Activated T-cell treated with anti-CD3 and anti-CD28 coated beads for 48 hours (primary cell): Measurements from ENCODE around the gene MAGI3.
"Not testable (repeated sequence)": the region's sequence is repeated elsewhere in the genome, so short reads cannot be mapped to it uniquely, and the experiment has no call there.

Source experiments
- DNase-seq: peaks from one replicate; pipeline ENCODE4 v3.0.0-alpha.2; 2020; ENCODE audit warnings: low read depth

The MAGI3 gene

DNA sequence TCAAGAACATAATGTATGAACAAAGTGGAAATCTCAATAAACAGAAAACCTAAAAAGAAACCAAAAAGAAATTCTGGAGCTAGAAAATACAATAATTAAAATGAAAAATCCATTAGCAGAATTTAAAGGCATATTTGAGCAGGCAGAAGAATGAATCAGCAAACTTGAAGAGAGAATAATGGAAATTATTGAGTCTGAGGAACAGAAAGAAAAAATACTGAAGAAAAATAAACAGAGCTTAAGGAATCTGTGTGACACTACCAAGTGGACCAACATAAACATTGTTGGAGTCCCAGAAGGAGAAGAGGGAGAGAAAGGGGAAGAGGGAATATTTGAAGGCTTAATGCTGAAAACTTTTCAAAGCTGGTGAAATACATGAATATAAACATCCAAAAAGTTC is 54.5 kb downstream of the MAGI3 start:
- no peak for DNase-seq

DNA sequence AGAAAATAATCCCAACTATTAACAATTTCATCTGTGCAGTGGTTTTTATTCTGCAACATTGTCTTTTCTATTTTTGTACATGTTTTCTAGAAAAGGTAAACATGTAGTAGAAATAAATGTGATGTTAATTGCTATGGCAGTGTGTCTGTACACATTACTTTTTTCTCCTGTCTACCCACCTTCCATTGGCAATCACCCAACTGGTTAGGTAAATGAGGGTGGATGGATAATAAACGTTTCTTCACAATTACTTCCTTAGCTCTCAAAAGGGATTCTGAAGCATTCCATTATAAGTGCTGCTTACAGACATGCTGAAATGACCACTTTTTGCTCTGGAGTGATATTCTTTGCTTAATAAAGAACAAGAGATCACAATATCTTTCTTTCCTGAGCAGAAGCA is 61.4 kb downstream of the MAGI3 start:
- DNase-seq, result no peak

DNA sequence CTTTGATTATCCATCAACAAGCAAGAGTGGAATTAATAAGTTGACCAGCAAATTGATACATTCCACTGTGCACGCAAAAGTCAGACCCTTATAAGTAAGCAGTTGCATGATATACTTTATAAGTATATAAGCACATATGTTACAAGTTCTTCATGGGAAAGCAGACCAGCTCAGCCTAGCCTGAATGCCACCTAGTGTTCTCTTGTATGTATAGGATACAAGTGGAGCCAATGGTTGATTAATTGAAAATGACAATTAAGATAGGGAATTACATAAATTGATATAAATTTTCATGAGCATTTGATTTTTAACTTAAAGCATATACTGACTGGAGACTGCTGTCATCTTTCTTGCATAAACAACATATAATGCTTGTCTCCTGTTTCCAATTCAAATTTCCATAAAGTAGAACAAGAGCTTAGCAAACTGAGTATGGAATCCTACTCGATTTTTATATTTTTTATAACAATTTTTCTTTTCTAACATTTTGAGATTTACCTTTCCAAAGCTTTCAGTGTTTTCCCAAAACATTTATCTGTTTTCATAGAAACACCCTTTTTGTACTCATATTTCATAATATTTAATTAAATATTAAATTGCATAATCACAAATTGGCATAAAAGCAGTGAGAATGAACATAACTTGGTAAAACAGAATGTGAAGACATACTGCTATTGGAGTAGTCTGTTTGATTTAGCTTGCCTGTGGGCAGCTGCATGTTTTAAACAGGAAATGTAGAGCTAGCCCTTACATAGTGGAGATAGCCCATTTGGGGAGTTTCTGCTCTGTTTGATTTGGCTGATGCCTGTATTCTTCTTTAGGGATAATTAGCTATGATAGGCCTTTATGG is 62.8 kb downstream of the MAGI3 start:
- DNase-seq, result no peak

DNA sequence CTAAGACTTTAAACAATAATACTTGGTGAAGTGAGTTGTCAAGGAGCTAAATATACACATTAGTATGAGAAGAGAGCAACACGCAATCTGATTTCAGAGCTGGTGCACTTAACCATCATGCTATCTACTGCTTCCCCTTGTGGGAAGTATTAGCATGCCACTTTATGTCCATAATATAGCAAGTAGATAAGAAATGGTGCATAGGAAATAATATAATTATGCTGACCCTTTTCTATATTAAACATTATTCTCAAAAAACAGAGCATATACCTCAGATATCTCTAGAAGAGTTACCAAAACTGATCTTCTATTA is 63.4 kb downstream of the MAGI3 start:
- no peak for DNase-seq

DNA sequence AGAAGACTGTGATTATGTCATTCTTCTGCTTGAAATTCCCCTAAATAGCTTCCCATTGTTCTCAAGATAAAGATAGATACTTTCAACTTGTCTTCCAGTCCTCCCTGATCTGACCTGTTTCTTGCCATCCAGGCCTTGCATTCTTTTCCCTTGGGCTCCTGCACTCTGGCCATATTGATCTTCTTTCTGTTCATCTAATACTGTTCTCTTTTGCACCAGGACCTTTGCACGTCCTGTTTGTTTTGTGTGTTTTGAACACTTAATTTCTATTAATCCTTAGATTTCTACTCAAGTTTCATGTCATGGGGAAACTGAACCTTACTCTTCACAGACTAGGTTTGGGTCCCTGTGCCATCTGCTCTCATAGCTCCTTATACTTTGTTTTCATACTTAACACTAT is 65.1 kb downstream of the MAGI3 start:
- no peak for DNase-seq

DNA sequence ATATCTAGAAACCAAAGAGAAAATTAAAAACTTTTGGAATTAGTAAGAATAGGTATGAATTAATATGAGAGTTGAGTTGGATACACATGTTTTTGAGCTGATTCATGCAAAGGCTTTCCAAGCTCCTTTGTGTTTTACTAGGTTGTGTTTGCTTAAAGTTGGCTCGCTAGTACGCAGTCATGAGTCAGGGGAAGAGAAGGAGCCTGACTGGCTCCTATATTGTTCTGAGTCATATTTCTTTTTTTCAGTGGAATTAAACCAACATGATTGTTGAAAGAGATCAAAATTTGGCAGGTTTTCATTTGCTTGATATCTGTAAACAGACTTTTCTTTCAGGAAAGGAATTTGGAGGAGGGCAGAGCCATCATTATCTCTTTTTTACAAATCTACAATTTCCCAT is 66.7 kb downstream of the MAGI3 start:
- no peak for DNase-seq

DNA sequence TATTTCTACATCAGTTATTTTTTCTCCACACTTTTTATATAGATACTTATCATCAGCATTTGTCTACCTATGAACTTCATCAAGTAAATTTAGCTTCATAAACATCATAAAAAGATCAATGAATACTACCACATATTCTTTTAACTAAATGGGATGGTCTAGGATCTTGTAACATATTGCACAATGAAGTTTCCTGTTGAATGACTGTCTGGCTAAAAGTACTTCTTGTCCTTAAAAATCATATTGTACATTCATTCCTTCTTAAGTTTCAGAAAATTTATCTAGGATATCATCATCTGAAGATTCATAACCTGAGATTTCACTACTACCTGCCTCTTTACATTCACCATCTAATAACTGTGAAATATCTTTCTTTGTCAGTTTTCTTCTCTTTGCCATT is 69.0 kb downstream of the MAGI3 start:
- DNase-seq, result no peak

DNA sequence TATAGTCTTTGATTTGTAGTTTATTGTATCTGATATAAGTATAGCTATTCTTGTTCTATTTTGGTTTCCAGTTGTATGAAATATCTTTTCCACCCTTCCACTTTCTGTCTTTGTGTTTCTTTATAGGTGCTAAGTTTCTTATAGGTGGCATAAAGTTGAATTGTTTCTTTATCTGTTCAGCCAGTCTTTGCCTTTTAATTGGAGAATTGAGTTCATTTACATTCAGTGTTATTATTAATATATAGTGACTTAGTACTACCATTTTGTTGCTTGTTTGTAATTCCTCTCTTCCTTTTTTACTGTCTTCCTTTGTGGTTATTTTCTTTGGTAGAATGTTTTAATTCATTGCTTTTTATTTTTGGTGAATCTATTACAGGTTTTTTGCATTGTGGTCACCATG is 77.7 kb downstream of the MAGI3 start:
- no peak for DNase-seq

DNA sequence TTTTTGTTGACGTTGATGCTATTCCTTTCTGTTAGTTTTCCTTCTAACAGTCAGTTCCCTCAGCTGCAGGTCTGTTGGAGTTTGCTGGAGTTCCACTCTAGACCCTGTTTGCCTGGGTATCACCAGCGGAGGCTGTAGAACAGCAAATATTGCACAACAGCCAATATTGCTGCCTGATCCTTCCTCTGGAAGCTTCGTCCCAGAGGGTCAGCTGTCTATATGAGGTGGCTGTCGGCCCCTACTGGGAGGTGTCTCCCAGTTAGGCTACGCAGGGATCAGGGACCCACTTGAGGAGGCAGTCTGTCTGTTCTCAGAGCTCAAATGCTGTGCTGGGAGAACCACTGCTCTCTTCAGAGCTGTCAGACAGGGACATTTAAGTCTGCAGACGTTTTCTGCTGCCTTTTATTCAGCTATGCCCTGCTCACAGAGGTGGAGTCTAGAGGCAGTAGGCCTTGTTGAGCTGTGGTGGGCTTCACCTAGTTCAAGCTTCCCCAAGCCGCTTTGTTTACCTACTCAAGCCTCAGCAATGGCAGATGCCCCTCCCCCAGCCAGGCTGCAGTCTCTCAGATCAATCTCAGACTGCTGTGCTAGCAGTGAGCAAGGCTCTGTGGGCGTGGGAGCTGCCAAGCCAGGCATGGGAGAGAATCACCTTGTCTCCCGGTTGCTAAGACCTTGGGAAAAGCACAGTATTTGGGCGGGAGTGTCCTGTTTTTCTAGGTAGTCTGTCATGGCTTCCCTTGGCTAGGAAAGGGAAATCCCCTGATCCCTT is 88.3 kb downstream of the MAGI3 start:
- DNase-seq, result not testable (repeated sequence)

DNA sequence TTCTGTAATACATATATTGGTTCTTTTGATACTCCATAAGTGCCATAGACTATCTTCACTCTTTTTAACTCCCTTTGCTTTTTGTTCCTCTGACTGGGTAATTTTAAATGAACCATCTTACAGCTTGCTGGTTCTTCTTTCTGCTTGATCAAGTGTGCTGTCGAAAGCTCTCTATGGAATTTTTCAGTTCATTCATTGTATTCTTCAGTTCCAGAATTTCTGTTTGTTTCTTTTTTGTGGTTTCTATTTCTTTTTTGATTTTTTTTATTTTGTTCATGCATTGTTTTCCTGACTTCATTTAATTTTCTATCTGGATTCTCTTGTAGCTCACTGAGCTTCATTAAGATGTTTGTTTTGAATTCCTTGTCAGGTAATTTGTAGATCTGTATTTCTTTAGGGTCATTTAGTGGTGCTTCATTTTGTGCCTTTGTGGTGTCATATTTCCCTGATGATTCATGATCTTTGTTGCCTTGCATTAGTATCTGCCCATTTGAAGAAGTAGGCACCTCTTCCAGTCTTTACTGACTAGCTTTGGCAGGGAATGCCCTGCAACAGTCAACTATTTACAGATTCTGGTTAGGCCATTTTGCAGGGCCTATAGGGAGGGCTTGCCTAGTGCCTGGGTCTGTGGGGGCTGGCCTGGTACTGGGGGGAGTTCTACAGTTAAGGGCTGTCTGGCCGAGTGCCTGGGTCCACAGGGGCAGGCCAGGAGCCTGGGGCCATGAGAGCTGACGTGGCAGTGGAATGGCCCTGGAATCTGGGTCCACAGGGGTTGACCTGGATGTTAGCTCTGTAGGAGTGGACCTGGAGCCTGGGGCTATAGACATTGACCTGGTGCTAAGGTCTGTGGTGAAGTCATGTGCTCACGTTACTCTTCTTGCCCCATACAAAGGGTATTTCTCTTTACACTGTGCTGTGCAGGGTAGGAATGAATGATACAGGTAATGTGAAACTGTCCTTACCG is 89.7 kb downstream of the MAGI3 start:
- no peak for DNase-seq

DNA sequence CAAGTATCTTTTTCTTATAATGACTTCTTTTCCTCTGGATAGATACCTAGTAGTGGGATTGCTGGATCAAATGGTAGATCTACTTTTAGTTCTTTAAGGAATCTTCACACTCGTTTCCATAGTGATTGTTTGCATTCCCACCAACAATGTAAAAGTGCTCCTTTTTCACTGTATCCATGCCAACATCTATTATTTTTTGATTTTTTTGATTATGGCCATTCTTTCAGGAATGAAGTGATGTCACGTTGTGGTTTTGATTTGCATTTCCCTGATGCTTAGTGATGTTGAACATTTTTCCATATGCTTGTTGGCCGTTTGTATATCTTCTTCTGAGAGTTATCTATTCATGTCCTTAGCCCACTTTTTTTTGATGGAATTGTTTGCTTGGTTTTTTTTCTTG is 94.8 kb downstream of the MAGI3 start:
- DNase-seq, result not testable (repeated sequence)

DNA sequence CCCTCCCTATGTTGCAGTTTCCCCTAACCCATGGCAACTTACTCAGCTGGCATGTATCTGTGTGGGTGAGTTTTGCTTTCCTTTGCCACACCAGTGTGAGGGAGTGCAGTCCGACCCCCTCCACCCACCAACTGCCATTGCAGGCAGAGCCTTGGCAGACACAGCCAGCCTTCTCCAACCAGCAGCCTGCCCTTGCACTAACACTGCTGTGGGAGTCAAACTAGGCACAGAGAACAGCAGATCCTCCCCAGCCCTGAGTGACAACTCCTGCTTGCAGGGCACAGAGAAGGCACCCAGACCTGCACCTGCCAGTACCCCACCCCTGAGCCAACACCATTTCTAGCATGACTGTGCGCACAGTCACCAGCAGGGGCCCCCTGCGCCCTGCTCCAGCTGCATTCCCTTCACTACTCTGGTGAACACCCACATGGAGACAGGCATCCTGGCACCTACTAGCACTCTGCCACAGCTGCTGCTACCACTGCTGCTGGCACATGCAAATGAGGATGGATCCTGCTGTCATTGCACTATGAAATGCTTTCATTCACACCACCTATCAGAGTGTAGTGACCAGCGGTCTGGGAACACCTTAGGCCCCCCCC is 98.4 kb downstream of the MAGI3 start:
- DNase-seq, result no peak

DNA sequence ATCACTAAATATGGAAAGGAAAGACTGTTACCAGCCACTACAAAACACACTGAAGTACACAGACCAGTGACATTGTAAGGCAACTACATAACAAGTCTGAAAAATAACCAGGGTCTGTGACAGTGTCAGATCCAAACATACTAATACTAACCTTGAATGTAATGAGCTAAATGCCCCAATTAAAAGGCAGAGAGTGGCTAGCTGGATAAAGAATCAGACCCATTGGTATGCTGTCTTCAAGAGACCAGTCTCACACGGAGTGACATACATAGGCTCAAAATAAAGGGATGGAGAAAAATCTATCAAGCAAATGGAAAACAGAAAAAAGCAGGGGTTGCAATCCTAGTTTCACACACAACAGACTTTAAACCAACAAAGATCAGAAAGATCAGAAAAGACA is 100.1 kb downstream of the MAGI3 start:
- no peak for DNase-seq

DNA sequence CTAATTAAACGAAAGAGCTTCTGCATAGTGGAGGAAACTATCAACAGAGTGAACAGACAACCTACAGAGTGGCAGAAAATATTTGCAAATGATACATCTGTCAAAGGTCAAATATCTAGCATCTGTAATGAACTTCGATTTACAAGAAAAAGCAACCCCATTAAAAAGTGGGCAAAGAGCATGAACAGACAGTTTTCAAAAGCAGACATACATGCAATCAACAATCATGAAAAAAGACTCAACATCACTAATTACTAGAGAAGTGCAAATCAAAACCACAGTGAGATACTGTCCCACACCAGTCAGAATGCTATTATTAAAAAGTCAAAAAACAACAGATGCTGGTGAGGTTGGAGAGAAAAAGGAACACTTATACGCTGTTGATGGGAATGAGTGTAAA is 103.2 kb downstream of the MAGI3 start:
- DNase-seq, result no peak

DNA sequence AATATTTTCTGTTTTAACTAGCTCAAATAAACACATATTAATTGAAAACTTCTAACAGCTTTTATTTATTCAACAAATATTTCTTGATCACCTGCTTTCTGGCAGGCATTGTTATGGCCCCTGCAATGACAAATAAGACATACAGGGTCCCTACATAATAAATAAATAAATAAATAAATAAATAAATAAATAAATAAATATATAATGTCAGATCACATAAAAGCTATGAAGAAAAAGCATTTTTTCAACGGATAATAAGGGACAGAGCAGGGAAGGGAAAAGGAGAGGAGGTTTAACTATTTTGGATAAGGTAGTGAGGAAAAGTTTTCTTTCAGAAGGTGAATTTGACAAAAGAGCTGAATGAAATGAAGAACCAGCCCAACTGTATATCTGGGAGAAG is 115.0 kb downstream of the MAGI3 start:
- DNase-seq, result no peak

DNA sequence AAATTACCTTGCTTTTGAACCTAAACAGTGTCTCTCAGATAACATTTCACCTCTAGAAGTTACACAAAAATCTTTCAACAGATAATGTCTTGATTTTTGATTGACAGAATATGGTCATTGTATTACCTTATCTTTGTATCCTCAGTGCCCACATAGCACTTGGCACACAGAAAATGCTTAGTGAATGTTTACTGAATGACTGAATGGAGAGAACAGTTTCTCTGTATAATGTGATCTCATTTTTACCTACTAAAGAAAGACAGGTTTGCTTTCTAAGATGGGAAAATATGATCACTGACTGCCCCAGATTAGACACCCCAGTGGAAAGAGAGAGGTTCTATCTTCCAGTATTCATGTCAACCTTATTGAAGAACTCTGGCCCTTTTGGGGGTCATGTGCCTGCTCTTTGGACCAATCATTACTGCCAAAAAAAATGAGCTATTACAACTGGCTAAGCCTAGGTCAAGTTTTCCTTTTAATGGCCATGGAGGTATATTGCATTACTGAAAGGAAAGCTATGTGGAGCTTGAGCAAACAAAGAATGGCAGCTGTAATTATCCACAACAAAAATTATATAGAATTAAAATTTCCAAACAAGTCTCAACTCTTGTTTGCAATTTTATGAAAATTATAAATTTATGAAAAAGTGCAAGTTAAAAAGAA is 117.4 kb downstream of the MAGI3 start:
- no peak for DNase-seq

DNA sequence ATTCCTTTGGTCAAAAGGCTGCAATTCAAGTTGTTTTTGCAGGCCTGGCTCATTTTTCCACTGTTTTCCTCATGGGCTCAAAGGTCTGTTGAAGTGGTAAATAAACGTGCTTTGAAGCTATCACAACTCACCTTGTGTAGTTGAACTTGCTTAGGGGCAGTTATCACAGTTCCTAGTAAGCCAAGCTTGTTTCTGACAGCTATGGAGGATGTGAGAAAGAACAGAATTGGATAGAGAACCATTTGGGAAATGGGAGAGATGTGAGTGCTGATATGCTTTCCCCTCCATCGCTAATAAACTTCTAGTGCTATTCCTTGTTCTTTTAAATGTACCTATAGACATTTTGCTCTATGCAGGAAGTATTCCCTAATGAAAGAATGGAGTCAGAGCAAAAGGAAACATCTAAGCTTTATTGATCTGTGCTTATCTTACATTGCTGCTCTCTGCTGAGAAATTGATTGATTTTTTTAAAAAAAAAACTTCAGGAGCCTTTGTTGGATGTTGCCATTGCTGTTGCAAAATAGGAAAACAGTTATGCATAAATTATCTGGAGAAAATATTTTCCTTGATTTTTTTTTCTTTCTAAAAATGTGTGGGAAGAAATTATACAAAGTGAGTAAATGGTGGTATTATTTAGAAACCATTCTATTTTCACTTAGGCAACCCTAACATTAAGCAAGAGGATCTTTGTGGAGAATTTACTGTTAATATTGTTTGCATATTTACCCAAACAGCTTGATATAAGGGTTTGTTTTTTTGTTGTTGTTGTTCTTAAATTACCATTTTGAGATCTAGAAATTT is 118.2 kb downstream of the MAGI3 start:
- DNase-seq, result no peak

DNA sequence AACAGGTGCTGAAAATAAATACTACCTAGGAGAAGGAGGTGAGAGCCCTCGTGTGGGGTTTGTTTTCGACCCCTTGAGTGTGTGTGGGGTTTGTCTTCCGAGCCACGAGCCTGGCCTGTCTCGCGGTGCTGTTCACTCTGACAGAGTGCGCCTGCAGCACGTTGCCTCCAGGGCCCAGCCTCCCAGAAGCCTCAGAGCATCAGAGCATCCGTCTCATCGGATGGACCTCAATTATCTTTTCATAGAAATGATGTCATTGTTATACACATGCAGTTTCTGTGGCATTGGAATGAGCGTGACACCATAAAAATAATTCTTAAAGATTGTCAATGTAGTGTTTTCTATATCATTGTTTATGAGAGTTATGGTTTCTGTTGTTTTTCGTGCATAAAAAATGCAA is 119.5 kb downstream of the MAGI3 start:
- not testable (repeated sequence) for DNase-seq

DNA sequence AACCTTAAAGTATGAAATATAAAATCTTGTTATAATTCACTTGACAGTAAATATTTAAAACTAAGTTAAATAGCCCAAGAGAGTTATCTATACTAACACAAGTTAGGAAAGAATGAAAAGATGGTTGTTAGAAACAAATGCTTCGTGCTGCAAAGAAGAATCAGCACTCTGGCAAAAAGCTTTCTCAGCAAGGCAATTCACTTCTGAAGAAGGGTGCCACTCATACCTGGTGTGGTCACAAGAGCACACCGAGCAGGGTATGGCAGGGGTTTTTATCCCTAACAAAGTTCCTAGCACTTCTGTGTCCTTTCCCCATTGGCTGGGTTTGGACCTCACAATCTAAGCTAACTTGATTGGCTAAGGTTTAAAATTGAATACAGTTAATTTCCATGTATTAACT is 121.0 kb downstream of the MAGI3 start:
- DNase-seq, result no peak

DNA sequence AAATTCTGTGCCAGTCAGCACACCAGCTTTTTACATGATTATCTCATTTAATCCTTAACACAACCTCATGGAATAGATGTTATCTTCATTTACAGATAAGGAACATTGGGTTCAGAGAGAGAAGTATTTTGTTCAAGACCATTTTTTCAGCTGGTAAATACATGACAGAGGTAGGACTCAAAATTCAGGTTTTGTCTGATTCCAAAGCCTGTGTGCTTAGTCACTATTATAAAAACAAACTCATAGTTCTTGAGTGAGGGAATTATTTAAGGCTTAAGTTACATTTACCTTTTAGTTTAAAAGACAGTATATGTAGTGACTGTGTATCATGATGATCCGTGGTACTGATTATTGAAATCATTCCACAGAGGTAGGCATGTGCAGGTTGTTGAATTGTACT is 125.2 kb downstream of the MAGI3 start:
- no peak for DNase-seq

DNA sequence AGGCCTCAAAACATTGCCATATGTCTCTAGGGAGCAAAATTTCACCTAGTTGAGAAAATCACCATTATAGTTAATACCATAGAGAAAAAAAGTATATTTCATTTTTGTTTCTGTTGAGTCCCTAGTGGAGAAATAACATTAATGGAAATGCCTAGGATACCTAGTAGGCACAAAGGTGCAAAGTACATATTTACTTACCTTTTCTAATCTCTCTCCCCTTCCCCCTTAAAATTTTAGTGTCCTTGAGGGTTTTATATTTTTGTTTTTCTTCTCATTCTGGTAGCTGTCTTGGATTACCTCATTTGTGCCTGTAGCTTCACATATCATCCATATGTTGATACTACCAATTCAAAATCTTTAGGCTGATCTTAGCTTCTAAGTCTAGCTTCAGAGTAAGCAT is 127.0 kb downstream of the MAGI3 start:
- DNase-seq, result no peak
